Colonic mucosa (tissue), 4 donors: ENCODE data around the gene HORMAD1. TPM values are rescaled to one million over a fixed set of nuclear protein-coding genes. Genes with fewer than 3 reads are reported as not detected.
"Not testable (repeated sequence)": the region's sequence is repeated elsewhere in the genome, so short reads cannot be mapped to it uniquely, and the experiment has no call there.

Experiments used
- DNase-seq: peaks from one replicate; pipeline ENCODE4 v3.0.0-alpha.2; 2020
- H3K27ac ChIP-seq: fragments of 200-600 bp; one replicate; pipeline ENCODE4 v1.8.0; 2021
- H3K27me3 ChIP-seq: fragments of 200-600 bp; one replicate; pipeline ENCODE4 v1.8.0; 2021
- H3K36me3 ChIP-seq: fragments of 200-600 bp; one replicate; pipeline ENCODE4 v1.8.0; 2021
- H3K4me1 ChIP-seq: fragments of 200-600 bp; one replicate; pipeline ENCODE4 v1.8.0; 2021; ENCODE audit warnings: mild to moderate bottlenecking
- H3K4me3 ChIP-seq: fragments of 200-600 bp; one replicate; pipeline ENCODE4 v1.8.0; 2021
- H3K9ac ChIP-seq, 2 donors: one replicate each; pipeline ENCODE4 v1.7.0; 2013; ENCODE audit warnings: control low read depth in 2 of 2, low read depth in 2 of 2, low read length in 2 of 2
- H3K9me3 ChIP-seq: fragments of 200-600 bp; one replicate; pipeline ENCODE4 v1.8.0; 2021
- CTCF ChIP-seq: fragments of 200-600 bp; IDR thresholded peaks from one replicate; pipeline ENCODE4 v1.8.0; 2022; ENCODE audit warnings: antibody characterized with exemption, mild to moderate bottlenecking
- intact Hi-C: fragments of 100-400 bp; cut with DNase I; formaldehyde crosslinking; loops from one replicate; pipeline ENCODE4 v1.14.1; 2022
- total RNA-seq, 2 donors: library from RNA; stranded (reverse); fragmentation: NEBNext Ultra II Directional in 1 of 2; extraction: Animal tissue kit (Norgen Biotek cat#: 25700) in 1 of 2; gene quantifications; one replicate each; pipeline ENCODE4 v1.2.1, GENCODE V29; 2021
- donor health status: healthy.
- donor health status: DM: no; HTN: no; CAD: no.
- donor health status: DM: no; HTN: no; CAD: no.

Gene HORMAD1
- total RNA-seq: 1 to 10 TPM in 1 of 2 donors, not detected in 1; 1.1 TPM

GRCh38 chr1:150720703-150721102 lies at the start of gene HORMAD1:
HORMAD1 (minus strand) TSS chr1:150720895; CDS start chr1:150719505, 1,390 bp downstream.
- H3K27me3 ChIP-seq: no peaks in the 10 kb centered on the region
- no peaks in the 10 kb centered on the region for H3K36me3 ChIP-seq
- no peak for TF ChIP-seq CTCF
- intact Hi-C loops: no loop called here
- DNase-seq: no peak
- no peaks in the 10 kb centered on the region for H3K4me1 ChIP-seq
- no peak within 1 kb of the TSS for H3K4me3 ChIP-seq
- no peak within 1 kb of the TSS for H3K27ac ChIP-seq
- H3K9me3 ChIP-seq: no peaks in the 10 kb centered on the region
- H3K9ac ChIP-seq: no peak within 1 kb of the TSS

GRCh38 chr1:150767704-150768103 lies 47.0 kb upstream of the HORMAD1 start:
- H3K4me3 ChIP-seq, H3K27ac ChIP-seq, H3K4me1 ChIP-seq, H3K27me3 ChIP-seq, intact Hi-C loops, H3K36me3 ChIP-seq, H3K9ac ChIP-seq, DNase-seq, H3K9me3 ChIP-seq: not testable (repeated sequence)

DNA sequence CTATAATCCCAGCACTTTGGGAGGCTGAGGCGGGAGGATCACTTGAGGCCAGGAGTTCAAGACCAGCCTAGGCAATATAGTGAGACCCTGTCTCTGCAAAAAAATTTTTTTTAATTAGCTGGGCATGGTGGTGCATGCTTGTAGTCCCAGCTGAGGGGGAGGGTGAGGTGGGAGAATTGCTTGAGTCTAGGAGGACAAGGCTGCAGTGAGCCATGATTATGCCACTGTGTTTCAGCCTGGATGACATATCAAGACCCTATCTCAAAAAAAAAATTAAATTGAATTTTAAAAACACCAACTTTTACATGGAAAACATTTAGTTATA lies 45.2 kb upstream of the HORMAD1 start:
- H3K27me3 ChIP-seq, H3K9me3 ChIP-seq, intact Hi-C loops, H3K36me3 ChIP-seq, DNase-seq, H3K4me1 ChIP-seq: not testable (repeated sequence)
- H3K4me3 ChIP-seq: peak overlapping the region; percentile 23
- H3K9ac ChIP-seq: peak overlapping the region in 1 of 2 donors; percentile 52
- H3K27ac ChIP-seq: peak overlapping the region; percentile 78

GRCh38 chr1:150765296-150765976 lies 44.7 kb upstream of the HORMAD1 start, which contains the start of gene CTSS:
CTSS (minus strand) TSS chr1:150765778; CDS start chr1:150764763, 1,015 bp downstream.
- Histone ChIP-seq H3K27me3 (no peaks in the 10 kb centered on the region), H3K27ac (peak within 1 kb of the TSS; percentile 78), H3K36me3 (no peaks in the 10 kb centered on the region), H3K4me3 (peak within 1 kb of the TSS; percentile 23), H3K4me1 (peaks cover 7% of the 10 kb centered on the region), H3K9me3 (no peaks in the 10 kb centered on the region), H3K9ac (peak within 1 kb of the TSS; percentile 30 to 52)
- TF ChIP-seq CTCF: no peak
- intact Hi-C loops: no loop called here
- no peak for DNase-seq

- Histone ChIP-seq H3K4me3 (peak overlapping the region; percentile 23), H3K4me1 (peaks cover 7% of the 10 kb centered on the region), H3K36me3 (no peaks in the 10 kb centered on the region), H3K9ac (peak overlapping the region; percentile 30 to 52), H3K27me3 (no peaks in the 10 kb centered on the region), H3K27ac (peak overlapping the region; percentile 78), H3K9me3 (no peaks in the 10 kb centered on the region)
- no peak for TF ChIP-seq CTCF
- DNase-seq: no peak
- intact Hi-C loops: no loop called here
These were observed 44.0 kb upstream of the HORMAD1 start for GRCh38 chr1:150764617-150765101.

GRCh38 chr1:150763018-150763417 lies 42.3 kb upstream of the HORMAD1 start:
- peaks cover 7% of the 10 kb centered on the region for H3K4me1 ChIP-seq
- H3K27me3 ChIP-seq: no peaks in the 10 kb centered on the region
- no peaks in the 10 kb centered on the region for H3K9me3 ChIP-seq
- intact Hi-C loops: no loop called here
- no peaks in the 10 kb centered on the region for H3K36me3 ChIP-seq
- no peak overlapping the region for H3K27ac ChIP-seq
- TF ChIP-seq CTCF: no peak
- H3K4me3 ChIP-seq: no peak overlapping the region
- DNase-seq: no peak
- no peak overlapping the region for H3K9ac ChIP-seq
